Measurements from ENCODE around the gene VASN.

Gene VASN

GRCh38 chr16:4412159-4412558 is 40.5 kb downstream of the VASN start:
- DNase-seq: no peak
- Histone ChIP-seq H3K4me1 (peaks cover 3% of the 10 kb centered on the region; the same call in 1 of the 2 replicates), H3K9me3 (no peaks in the 10 kb centered on the region), H3K4me3 (ENCODE audit: low read depth, low read length) (no peak overlapping the region), H3K36me3 (no peaks in the 10 kb centered on the region), H3K27me3 (no peaks in the 10 kb centered on the region)
- no peak for TF ChIP-seq CTCF (IDR thresholded peaks at IDR 0.05; ENCODE audit: low read depth, low read length)

- H3K4me1 ChIP-seq: peaks cover 3% of the 10 kb centered on the region; the same call in 1 of the 2 replicates
- H3K27me3 ChIP-seq: no peaks in the 10 kb centered on the region
- no peak overlapping the region for H3K4me3 ChIP-seq (ENCODE audit: low read depth, low read length)
- TF ChIP-seq CTCF (IDR thresholded peaks at IDR 0.05; ENCODE audit: low read depth, low read length): no peak
- H3K9me3 ChIP-seq: no peaks in the 10 kb centered on the region
- no peaks in the 10 kb centered on the region for H3K36me3 ChIP-seq
- DNase-seq: no peak
Observed at GRCh38 chr16:4412854-4413253, 41.2 kb downstream of the VASN start.

- TF ChIP-seq CTCF (IDR thresholded peaks at IDR 0.05; ENCODE audit: low read depth, low read length): no peak
- no peak for DNase-seq
- no peaks in the 10 kb centered on the region for H3K36me3 ChIP-seq
- no peaks in the 10 kb centered on the region for H3K9me3 ChIP-seq
- no peaks in the 10 kb centered on the region for H3K27me3 ChIP-seq
- H3K4me3 ChIP-seq (ENCODE audit: low read depth, low read length): no peak overlapping the region
- peaks cover 3% of the 10 kb centered on the region; the same call in 1 of the 2 replicates for H3K4me1 ChIP-seq
Observed at GRCh38 chr16:4414187-4414917, 42.7 kb downstream of the VASN start.

GRCh38 chr16:4415538-4416199 is 44.0 kb downstream of the VASN start:
- Histone ChIP-seq H3K4me1 (peaks cover 3% of the 10 kb centered on the region; the same call in 1 of the 2 replicates), H3K4me3 (ENCODE audit: low read depth, low read length) (peak overlapping the region; percentile 76), H3K9me3 (no peaks in the 10 kb centered on the region), H3K36me3 (no peaks in the 10 kb centered on the region), H3K27me3 (no peaks in the 10 kb centered on the region)
- no peak for DNase-seq
- TF ChIP-seq CTCF (IDR thresholded peaks at IDR 0.05; ENCODE audit: low read depth, low read length): no peak

GRCh38 chr16:4416200-4417032 is 44.8 kb downstream of the VASN start, which contains the start of gene CORO7:
TSS of gene CORO7 (minus strand) at chr16:4416596. CDS start at chr16:4416518, 78 bp downstream.
- H3K27me3 ChIP-seq: no peaks in the 10 kb centered on the region
- no peaks in the 10 kb centered on the region for H3K36me3 ChIP-seq
- peak; percentile 98 for DNase-seq
- no peak for TF ChIP-seq CTCF (IDR thresholded peaks at IDR 0.05; ENCODE audit: low read depth, low read length)
- H3K9me3 ChIP-seq: no peaks in the 10 kb centered on the region
- H3K4me3 ChIP-seq (ENCODE audit: low read depth, low read length): peak within 1 kb of the TSS; percentile 76
- H3K4me1 ChIP-seq: no peaks in the 10 kb centered on the region

All from BE2C (cell line).